Measurements from ENCODE around the gene TMEM121.

TMEM121 gene

GRCh38 chr14:105525861-105526775 is at the start of gene TMEM121:
TMEM121 (plus strand) TSS chr14:105526583; CDS start chr14:105528835, 2,252 bp downstream.
- DNase-seq (ENCODE audit: low read depth in 2 of 2), result no peak

GRCh38 chr14:105476831-105477659 is 49.3 kb upstream of the TMEM121 start:
- no peak for DNase-seq (ENCODE audit: low read depth in 2 of 2)

GRCh38 chr14:105477660-105478397 is 48.6 kb upstream of the TMEM121 start:
- peak in 1 of 2 donors; percentile 62 for DNase-seq (ENCODE audit: low read depth in 2 of 2)

- DNase-seq (ENCODE audit: low read depth in 2 of 2), result no peak
These were observed 47.8 kb upstream of the TMEM121 start for GRCh38 chr14:105478398-105479251.

GRCh38 chr14:105479431-105480158 is 46.8 kb upstream of the TMEM121 start:
- DNase-seq (ENCODE audit: low read depth in 2 of 2), result no peak

GRCh38 chr14:105480199-105480746 is 46.1 kb upstream of the TMEM121 start:
- DNase-seq (ENCODE audit: low read depth in 2 of 2), result no peak

- DNase-seq (ENCODE audit: low read depth in 2 of 2), result peak; percentile 81 to 84
These were observed 45.3 kb upstream of the TMEM121 start for GRCh38 chr14:105480807-105481801.

- DNase-seq (ENCODE audit: low read depth in 2 of 2), result peak; percentile 87 to 92
These were observed 44.4 kb upstream of the TMEM121 start for GRCh38 chr14:105481886-105482457.

GRCh38 chr14:105482486-105483110 is 43.8 kb upstream of the TMEM121 start:
- DNase-seq (ENCODE audit: low read depth in 2 of 2), result no peak

- DNase-seq (ENCODE audit: low read depth in 2 of 2), result no peak
These were observed 42.9 kb upstream of the TMEM121 start for GRCh38 chr14:105483300-105484068.

- DNase-seq (ENCODE audit: low read depth in 2 of 2), result peak; percentile 43 to 51
These were observed 42.0 kb upstream of the TMEM121 start for GRCh38 chr14:105484069-105484996.

- DNase-seq (ENCODE audit: low read depth in 2 of 2), result no peak
These were observed 41.4 kb upstream of the TMEM121 start for GRCh38 chr14:105484997-105485393.

GRCh38 chr14:105485739-105486162 is 40.6 kb upstream of the TMEM121 start:
- peak in 1 of 2 donors; percentile 36 for DNase-seq (ENCODE audit: low read depth in 2 of 2)

GRCh38 chr14:105486163-105486973 is 40.0 kb upstream of the TMEM121 start, which contains the start of gene CRIP1:
CRIP1 (plus strand) TSS chr14:105486886; CDS start chr14:105487260, 374 bp downstream.
- no peak for DNase-seq (ENCODE audit: low read depth in 2 of 2)

- DNase-seq (ENCODE audit: low read depth in 2 of 2), result peak; percentile 29 to 54
These were observed 39.4 kb upstream of the TMEM121 start for GRCh38 chr14:105486974-105487448.
